Cardiac muscle cell (in vitro differentiated cells and primary cell): ENCODE data around the gene RPN1. TPM values are rescaled to one million over a fixed set of nuclear protein-coding genes. Genes with fewer than 3 reads are reported as not detected.
"Not testable (repeated sequence)": the region's sequence is repeated elsewhere in the genome, so short reads cannot be mapped to it uniquely, and the experiment has no call there.

Source experiments
- DNase-seq, 2 donors: peaks; one replicate each; pipeline versions ENCODE4 v3.0.0 to v3.0.0-alpha.2; 2010 to 2017; ENCODE audit warnings: low read depth in 1 of 2, low spot score in 1 of 2
- H3K27ac ChIP-seq: fragments of 200-600 bp; sonication (generic); 2 replicates; pipeline ENCODE4 v1.5.1; 2016
- H3K27me3 ChIP-seq: fragments of 200-600 bp; sonication (generic); 2 replicates; pipeline ENCODE4 v1.6.0; 2016; ENCODE audit warnings: control low read depth
- H3K36me3 ChIP-seq: fragments of 200-600 bp; sonication (generic); 2 replicates; pipeline ENCODE4 v1.5.1; 2016; ENCODE audit warnings: control low read depth
- H3K4me1 ChIP-seq: fragments of 200-600 bp; sonication (generic); 2 replicates; pipeline ENCODE4 v1.8.1; 2017; ENCODE audit warnings: low read depth, mild to moderate bottlenecking, mixed run types
- H3K4me3 ChIP-seq: fragments of 200-600 bp; sonication (generic); 2 replicates; pipeline ENCODE4 v1.5.1; 2016; ENCODE audit warnings: mild to moderate bottlenecking
- H3K9me3 ChIP-seq: fragments of 200-600 bp; sonication (generic); 2 replicates; pipeline ENCODE4 v1.5.1; 2017; ENCODE audit warnings: low read depth, mild to moderate bottlenecking, control low read depth
- CTCF ChIP-seq: IDR thresholded peaks from 2 replicates; pipeline ENCODE4 v1.5.1; 2012; ENCODE audit warnings: low read depth, mild to moderate bottlenecking, low read length
- polyA plus RNA-seq: library from polyadenylated mRNA; unstranded; fragments of >200 nt; fragmentation: Nextera tagmentation; extraction: Ambion mirVana; gene quantifications from 2 replicates; pipeline ENCODE4 v1.2.1, GENCODE V29; 2016
- total RNA-seq: library from RNA; depleted of rRNA; stranded (reverse); fragments of >200 nt; gene quantifications from 2 replicates; pipeline ENCODE4 v1.2.3, GENCODE V29; 2016

RPN1 gene
- total and polyA plus RNA-seq, 2 experiments from 2014 or later, result 202 to 328 TPM

GRCh38 chr3:128587391-128587790, 63.2 kb downstream of the RPN1 start:
- Histone ChIP-seq H3K9me3 (no peaks in the 10 kb centered on the region), H3K27ac (no peak overlapping the region), H3K27me3 (no peaks in the 10 kb centered on the region), H3K36me3 (no peaks in the 10 kb centered on the region), H3K4me1 (no peaks in the 10 kb centered on the region), H3K4me3 (no peak overlapping the region)
- DNase-seq, result no peak
- TF ChIP-seq CTCF, result no peak

GRCh38 chr3:128586932-128587331, 63.7 kb downstream of the RPN1 start:
- H3K4me3 ChIP-seq, H3K27me3 ChIP-seq, H3K9me3 ChIP-seq, H3K27ac ChIP-seq, H3K4me1 ChIP-seq, DNase-seq, H3K36me3 ChIP-seq: not testable (repeated sequence)

- not testable (repeated sequence) for DNase-seq, H3K9me3 ChIP-seq, H3K36me3 ChIP-seq, H3K27ac ChIP-seq, H3K27me3 ChIP-seq, H3K4me1 ChIP-seq, H3K4me3 ChIP-seq
These were observed 64.2 kb downstream of the RPN1 start for GRCh38 chr3:128586391-128586790.

- Histone ChIP-seq H3K27me3 (no peaks in the 10 kb centered on the region), H3K9me3 (no peaks in the 10 kb centered on the region), H3K4me3 (no peak overlapping the region), H3K27ac (no peak overlapping the region), H3K36me3 (no peaks in the 10 kb centered on the region), H3K4me1 (no peaks in the 10 kb centered on the region)
- no peak for DNase-seq
- no peak for TF ChIP-seq CTCF
These were observed 64.6 kb downstream of the RPN1 start for GRCh38 chr3:128585974-128586373.

GRCh38 chr3:128585189-128585588, 65.4 kb downstream of the RPN1 start:
- H3K9me3 ChIP-seq, result no peaks in the 10 kb centered on the region
- no peak for DNase-seq
- no peaks in the 10 kb centered on the region for H3K27me3 ChIP-seq
- no peaks in the 10 kb centered on the region for H3K4me1 ChIP-seq
- no peak overlapping the region for H3K4me3 ChIP-seq
- TF ChIP-seq CTCF, result no peak
- H3K36me3 ChIP-seq, result no peaks in the 10 kb centered on the region
- H3K27ac ChIP-seq, result no peak overlapping the region

GRCh38 chr3:128584412-128585020, 66.1 kb downstream of the RPN1 start:
- Histone ChIP-seq H3K27me3 (no peaks in the 10 kb centered on the region), H3K27ac (no peak overlapping the region), H3K4me1 (no peaks in the 10 kb centered on the region), H3K4me3 (no peak overlapping the region), H3K9me3 (no peaks in the 10 kb centered on the region), H3K36me3 (no peaks in the 10 kb centered on the region)
- peak; percentile 87 for TF ChIP-seq CTCF
- DNase-seq, result peak; percentile 71 to 85

- Histone ChIP-seq H3K4me3 (no peak overlapping the region), H3K27ac (no peak overlapping the region), H3K4me1 (peaks cover 9% of the 10 kb centered on the region), H3K36me3 (no peaks in the 10 kb centered on the region), H3K27me3 (no peaks in the 10 kb centered on the region), H3K9me3 (no peaks in the 10 kb centered on the region)
- no peak for TF ChIP-seq CTCF
- DNase-seq, result no peak
These were observed 69.1 kb downstream of the RPN1 start for GRCh38 chr3:128581566-128581965.
